GM10266 (cell line): ENCODE data around the gene DERA.

Experiments used
- DNase-seq: peaks from one replicate; pipeline ENCODE4 v3.0.0; 2012; ENCODE audit errors: extremely low spot score
- TF ChIP-seq, protein P1 (sequence below): IDR thresholded peaks from 2 replicates; pipeline ENCODE4 v1.5.1; 2012; ENCODE audit warnings: mild to moderate bottlenecking, low read depth; ENCODE audit not compliant: control insufficient read depth, insufficient read depth; ENCODE audit errors: missing control alignments

The DERA gene

DNA sequence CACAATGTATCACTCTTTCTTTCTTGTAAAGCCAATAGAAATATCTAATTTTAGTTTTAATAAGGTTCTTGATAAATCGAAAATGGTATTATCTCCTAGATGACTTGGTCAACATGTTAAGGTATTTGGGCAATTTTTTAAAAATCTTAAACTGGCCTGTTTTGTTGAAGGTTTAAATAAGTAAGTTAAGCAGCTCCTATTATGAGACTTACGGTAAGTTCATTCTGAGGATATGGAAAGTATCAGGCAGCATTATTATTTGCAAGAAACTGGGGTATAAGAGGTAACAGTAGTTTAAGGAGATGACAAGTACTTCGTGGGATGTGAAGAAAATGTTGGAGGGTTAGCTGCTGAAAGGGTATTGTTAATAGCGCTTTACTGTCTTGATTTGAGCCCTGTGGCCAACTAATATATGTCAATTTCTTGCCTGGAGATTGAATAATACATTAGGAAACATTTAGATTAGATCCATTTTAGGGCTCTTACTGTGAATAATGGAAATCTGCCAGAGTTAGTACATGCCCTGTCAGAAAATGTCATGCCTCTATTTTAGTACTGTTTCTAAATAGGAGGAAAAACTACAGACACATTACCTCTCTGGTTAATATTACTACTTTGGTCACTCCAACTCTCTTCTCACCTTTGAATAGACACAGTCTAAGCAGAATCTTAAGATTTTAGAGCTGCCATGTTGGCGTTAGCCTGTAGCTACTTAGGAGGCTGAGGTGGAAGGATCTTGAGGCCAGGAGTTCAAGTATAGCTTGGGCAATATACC, 23.9 kb upstream of the DERA start:
- DNase-seq: no peak
- TF ChIP-seq, protein P1, sequence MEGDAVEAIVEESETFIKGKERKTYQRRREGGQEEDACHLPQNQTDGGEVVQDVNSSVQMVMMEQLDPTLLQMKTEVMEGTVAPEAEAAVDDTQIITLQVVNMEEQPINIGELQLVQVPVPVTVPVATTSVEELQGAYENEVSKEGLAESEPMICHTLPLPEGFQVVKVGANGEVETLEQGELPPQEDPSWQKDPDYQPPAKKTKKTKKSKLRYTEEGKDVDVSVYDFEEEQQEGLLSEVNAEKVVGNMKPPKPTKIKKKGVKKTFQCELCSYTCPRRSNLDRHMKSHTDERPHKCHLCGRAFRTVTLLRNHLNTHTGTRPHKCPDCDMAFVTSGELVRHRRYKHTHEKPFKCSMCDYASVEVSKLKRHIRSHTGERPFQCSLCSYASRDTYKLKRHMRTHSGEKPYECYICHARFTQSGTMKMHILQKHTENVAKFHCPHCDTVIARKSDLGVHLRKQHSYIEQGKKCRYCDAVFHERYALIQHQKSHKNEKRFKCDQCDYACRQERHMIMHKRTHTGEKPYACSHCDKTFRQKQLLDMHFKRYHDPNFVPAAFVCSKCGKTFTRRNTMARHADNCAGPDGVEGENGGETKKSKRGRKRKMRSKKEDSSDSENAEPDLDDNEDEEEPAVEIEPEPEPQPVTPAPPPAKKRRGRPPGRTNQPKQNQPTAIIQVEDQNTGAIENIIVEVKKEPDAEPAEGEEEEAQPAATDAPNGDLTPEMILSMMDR: no peak

DNA sequence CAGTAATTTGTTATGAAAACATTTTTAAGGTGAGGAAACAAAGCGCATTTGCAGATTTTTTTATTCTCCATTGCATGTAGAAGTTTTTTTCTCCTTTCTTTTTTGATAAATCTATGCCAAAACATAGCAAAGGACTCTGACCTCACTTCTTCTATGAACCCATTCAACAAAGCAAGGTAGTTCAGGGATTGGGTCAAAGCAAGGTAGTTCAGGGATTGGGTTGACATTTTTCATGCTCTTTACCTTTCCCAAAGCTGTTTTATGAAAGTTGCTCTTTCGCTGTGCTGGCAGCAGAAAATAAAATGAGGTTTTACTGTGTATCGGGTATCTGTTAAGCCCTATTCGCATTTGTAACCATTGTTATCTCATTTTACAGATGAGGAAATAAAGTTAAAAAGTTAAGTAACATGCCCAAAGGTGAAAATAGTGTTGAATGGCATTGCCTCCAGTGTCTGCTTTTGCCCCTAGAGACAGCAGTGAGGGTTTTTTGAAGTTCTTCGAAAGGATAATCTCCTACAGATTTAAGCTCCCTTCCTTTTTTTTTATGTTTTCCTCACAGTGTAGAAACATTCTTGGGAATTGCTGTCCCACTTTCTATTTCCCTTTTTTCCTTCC, 18.4 kb upstream of the DERA start:
- TF ChIP-seq, protein P1: no peak
- no peak for DNase-seq

DNA sequence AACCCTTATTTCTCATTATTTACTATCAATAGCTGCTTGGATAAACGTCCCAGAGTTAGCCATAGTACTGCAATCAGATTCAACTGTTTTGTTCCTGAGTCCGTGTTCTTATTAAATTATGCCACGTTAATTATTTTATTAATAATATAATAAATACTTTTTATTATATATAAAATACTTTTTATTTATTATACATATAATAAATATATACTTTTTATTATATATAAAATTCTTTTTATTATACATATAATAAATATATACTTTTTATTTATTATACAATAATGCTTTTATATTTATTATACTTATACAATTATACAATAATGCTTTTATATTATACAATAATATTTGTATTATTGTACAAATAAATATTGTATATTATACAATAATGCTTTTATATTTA, 17.9 kb upstream of the DERA start:
- TF ChIP-seq, protein P1: no peak
- no peak for DNase-seq

DNA sequence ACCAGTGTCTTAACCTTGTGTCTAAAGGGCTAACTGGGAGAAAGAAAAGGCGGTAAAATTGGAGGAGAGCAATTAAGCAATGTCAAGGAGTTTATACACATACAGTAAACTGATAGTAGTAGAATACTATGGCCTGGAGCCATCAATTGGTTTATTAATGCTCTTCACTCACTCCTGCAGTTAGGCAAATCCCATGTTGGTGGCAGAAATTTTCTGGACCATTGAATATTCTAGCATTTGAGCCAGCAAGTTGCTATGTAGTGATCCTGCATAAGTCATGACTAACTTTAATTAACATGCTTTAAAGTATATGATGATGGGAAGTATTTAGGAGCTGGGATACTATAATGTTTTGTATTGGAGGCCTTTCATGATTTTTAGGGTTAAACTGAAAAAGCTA, 14.3 kb upstream of the DERA start:
- DNase-seq: no peak
- TF ChIP-seq, protein P1: no peak

DNA sequence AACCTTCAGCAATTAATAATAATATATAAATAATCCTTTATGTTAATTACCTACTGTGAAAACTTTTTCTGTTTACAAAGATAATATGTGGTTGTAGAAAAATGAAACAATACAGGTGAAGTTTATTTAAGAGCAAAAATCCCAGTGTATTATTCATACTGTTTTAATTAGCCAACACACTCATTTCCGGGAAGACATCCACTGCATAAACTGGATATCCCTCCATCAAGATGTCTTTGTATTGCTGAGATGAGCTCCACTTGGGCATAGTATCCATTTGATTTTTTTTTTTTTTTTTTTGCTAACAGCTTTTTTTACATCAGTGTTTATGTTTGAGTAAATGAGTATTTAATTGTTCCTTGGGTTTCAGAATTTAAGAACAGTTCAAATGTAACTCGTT, 13.7 kb upstream of the DERA start:
- no peak for DNase-seq
- TF ChIP-seq, protein P1: no peak

DNA sequence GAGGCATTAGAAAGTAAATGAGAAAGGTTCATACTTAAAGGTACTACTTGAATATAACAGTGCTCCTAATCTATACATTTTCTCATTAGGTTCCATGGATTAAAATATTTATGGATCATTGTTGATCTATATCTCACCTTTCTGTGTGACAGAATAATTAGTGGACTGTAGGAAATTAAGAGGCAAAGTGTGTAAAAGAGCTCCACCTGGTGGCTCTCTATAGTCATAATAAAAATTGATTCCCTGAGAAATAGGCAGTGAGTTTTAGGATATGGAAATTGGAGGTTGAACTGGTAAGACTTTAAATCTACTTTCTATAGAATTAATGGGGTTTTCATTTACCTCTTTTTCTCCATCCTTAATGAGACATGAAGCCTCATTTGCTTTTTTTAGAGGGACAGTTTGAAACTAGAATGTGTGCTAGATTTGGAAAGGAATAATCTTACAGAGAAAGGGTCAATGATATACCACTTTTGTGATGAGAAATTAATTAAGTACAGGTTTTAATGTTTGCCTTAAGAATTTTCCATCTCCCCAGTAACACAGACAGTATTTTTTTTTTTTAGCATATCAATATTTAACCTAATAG, 11.8 kb upstream of the DERA start:
- DNase-seq: no peak

More for the DNA sequence above, 11.8 kb upstream of the DERA start:
- TF ChIP-seq, protein P1: peak; percentile 48
